HG03565 (cell line): ENCODE results near the gene INTU.
"Not testable (repeated sequence)": the region's sequence is repeated elsewhere in the genome, so short reads cannot be mapped to it uniquely, and the experiment has no call there.

Source experiments
- ATAC-seq: cut with Tn5 transposase; IDR thresholded peaks from one replicate; pipeline ENCODE4 v1.9.1; 2021; ENCODE audit warnings: mild to moderate bottlenecking, moderate library complexity; ENCODE audit not compliant: unreplicated experiment

The INTU gene

DNA sequence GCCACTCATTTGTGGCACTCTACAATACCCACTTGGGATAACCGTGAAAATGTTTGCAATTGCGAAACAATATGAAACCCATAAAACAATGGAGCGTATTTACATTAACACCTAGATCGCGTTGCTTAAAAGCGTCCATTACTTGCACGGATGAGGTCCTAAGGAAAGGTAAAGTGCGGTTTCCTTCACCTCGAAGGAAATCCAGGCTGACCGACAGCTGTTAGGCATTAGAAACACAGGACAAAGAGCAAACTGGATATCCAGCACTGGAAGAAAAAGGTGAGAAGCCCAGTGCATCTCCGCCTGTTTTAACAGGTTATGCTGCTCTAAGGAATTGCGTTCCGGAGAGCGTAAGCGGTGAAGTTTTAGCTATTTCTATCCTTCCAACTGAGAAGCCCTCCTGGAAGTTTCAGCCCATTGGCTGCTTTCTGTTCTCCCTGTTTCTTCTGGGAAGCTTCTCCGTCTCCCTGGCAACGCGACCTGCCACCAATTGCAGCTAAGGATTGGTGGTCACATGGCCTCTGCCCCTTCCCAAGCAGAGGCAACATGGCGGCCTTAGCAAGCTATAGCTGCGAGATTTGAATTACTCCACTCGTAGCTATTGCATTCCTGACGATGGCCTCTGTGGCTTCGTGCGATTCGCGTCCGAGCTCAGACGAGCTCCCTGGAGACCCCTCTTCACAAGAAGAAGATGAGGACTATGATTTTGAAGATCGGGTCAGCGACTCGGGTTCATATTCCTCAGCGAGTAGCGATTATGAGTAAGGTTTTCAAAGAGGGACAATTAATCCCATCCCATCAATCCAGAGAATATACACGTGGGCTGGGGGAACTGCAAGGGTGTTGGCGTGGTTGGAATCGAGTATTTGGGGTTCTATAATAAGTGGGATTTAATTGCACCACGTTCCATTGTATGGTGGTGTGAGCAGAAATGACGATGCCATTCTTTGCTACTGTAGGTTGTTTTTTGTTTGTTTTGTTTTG lies at the start of gene INTU:
TSS of gene INTU (plus strand) at position 538 of the 984 bp plus-strand sequence. CDS start at position 616, 78 bp downstream.
- ATAC-seq: peak; percentile 99

DNA sequence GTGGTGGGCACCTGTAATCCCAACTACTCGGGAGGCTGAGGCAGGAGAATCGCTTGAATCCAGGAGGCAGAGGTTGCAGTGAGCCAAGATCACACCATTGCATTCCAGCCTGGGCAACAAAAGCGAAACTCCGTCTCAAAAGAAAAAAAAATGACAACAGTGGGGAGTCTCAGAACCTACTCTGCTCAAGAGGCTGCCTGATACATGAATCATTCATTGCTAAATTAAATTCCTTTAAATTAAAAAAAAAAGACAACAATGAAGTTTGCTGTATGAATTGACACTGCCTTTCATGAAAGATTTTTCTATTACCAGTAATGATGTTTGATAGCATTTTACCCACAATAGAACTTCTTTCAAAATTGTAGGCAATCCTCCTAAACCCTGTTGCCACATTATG lies 46.3 kb upstream of the INTU start:
- not testable (repeated sequence) for ATAC-seq

DNA sequence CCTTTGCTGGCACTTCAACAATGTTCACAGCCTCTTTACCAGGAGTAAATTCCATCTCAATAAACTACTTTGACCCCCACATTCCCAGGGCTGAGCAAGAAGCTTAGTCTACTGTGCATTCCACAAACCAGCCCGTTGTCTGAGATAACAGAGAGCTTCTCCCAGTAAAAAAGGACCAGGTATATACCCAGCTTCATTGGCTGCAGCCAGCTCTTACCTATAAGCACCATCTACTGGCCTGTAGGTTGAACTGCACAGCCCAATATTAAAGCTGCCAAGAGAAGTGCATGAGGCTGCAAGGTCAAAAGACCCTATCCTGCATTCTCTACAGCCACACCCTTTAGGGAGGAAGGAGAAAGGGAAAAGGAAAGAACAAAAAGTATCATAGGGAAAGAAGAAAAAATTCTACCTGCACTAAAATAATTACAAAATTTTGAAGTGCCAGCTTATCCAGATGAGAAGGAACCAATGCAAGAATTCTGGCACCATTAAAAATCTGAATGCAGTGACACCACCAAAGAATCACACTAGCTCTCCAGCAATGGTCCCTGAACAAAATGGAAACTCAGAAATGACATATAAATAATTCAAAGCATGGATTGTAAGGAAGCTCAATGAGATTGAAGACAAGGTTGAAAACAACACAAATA lies 45.7 kb upstream of the INTU start:
- ATAC-seq: peak; percentile 99

DNA sequence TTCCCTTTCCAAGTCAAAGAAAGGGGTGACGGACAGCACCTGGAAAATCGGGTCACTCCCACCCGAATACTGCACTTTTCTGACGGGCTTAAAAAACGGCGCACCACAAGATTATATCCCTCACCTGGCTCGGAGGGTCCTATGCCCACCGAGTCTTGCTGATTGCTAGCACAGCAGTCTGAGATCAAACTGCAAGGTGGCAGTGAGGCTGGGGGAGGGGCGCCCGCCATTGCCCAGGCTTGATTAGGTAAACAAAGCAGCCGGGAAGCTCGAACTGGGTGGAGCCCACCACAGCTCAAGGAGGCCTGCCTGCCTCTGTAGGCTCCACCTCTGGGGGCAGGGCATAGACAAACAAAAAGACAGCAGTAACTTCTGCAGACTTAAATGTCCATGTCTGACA lies 43.6 kb upstream of the INTU start:
- not testable (repeated sequence) for ATAC-seq

DNA sequence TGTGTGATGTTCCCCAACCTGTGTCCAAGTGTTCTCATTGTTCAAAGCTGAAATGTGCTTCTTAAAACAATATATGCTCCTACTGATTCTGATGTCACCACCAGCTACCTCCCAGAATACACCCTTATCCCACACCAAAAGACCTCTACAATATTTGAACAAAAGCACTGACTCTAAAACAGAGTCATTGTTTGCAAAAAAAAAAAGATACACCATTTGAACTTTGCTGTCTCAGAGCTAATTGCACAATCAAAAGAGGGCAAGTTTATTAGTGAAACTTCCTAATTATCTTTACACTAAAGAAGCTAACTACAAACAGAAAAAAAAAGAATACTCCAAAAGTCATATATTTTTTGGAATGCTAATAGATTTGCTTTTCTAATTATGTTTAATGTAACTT lies 34.1 kb upstream of the INTU start:
- ATAC-seq: no peak

DNA sequence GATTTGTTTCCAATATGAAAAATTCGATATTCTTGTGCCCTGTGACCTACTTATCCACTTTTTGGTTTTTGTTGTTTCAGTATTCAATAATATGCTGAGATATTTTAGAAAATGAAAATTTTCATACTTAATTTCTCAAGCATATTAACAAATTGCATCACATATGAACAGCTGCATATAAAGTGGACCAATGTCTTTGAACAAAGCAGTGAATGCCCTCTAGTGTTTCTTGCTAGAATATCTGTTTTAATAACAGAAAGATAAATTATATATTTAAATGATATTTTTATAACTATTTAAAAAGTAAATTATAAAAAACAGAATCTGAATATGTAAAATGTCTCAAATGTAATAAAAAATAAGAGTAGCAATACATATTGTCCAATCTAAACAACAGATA lies 31.7 kb upstream of the INTU start:
- ATAC-seq: no peak

DNA sequence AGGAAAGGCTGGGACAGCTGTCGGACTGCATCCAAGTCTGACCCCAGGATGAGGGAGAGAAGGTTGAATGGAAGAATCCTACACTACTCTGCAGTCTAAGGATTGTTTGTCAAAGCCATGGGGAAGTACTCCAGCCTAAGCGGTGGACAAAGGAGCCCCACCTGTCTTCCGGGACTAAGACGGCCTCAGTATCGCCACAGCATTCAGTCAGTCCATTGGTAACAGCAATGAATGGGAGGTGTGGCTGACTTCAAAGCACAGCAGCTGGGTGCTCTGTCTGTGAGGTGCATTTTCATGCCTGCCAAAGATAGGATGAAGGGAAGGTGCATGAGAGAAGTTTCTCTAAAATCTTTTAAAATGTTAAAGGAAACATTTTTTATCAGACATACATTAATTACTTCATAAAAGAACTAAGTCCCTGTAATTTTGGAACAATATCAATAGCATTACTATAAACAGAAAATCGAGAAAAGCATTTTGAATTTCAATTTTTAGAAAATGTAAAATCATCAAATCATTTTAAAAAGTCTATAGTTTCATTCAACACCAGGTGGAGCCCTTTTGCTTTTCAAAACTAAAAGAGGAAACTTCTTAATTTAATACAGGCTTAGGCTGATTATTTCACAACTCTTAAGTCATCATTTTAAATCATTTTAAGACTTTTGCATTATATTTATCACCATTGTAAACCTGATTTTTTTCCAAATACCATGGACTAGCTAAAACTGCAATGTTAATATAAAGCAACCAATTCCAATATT lies 27.6 kb upstream of the INTU start:
- ATAC-seq: no peak

DNA sequence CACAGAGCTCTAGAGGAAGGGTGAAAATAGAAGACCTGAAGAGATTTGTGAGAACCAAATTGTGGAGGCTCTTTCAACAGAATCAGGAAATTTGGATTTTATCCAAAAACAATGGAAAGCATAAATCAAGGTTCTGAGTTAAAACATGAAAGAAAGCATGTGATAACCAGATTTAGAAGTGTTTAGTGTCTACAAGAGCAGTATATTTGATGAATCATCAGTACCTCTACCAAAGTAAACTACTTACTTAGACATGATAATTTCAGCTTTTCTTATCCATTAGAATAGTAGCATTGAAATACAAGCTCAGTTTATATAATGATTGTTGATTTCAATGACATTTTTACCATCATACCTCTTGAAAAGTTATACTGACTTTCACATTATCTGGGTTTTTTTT lies 25.9 kb upstream of the INTU start:
- no peak for ATAC-seq

DNA sequence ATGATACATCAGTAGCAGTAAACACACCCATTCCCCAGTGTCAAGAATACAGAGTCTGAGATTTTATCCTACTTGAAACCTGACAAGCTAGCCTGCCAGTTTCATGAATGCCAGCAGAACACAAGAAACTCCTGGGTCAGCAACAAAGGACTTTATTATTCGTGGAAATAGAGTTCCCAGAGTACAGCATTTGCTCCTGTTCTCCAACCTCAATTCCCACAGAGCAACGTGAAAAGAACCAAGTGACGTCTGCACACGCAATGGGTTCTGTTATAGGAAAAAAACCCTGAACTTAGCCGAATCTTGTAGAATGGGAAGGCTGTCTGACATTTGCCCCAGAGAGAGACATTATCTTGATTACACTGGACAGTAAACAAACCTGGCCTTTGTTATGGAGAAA lies 23.3 kb upstream of the INTU start:
- ATAC-seq: no peak

DNA sequence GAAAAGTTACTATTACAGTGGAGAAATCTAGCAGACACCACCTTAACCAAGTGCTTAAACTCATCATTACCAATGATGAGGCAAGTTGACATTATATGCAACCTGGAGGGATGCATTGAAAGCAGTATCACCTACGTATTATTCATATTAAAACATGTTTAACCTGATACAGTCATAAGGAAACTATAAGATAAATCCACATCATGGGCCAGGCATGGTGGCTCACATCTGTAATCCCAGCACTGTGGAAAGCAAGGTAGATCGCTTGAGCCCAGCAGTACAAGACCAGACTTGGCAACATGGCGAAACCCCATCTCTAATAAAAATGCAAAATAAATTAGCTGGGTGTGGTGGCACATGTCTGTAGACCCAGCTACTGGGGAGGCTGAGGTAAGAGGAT lies 22.3 kb upstream of the INTU start:
- no peak for ATAC-seq

DNA sequence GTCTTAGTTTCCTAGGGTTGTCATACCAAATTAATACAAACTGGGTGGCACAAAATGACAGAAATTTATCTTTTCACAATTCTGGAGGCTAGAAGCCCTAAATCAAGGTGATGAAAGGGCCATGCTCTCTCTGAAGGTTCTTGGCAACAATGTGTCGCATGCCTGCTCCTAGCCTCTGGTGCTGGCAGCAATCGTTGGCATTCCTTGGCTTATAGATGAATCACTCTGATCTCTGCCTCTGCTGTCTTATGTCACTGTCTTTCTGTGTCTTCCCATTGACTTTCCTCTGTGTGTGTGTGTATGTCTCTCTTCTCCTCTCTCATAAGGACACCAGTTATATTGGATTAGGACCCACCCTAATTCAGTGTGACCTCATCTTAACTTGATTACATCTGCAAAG lies 15.9 kb upstream of the INTU start:
- no peak for ATAC-seq

DNA sequence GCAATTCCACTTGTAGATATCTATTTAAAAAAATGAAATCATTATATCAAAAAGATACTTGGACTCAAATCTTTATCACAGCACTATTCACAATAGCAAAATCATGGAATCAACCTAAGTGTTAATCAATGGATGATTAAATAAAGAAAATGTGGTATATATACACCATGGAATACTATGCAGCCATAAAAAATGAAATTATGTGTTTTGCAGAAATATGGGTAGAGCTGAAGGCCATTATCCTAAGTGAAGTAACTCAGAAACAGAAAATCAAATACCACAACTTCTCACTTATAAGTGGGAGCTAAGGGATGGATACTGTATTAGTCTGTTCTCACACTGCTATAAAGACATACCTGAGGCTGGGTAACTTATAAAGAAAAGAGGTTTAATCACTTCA lies 14.3 kb upstream of the INTU start:
- ATAC-seq: no peak

DNA sequence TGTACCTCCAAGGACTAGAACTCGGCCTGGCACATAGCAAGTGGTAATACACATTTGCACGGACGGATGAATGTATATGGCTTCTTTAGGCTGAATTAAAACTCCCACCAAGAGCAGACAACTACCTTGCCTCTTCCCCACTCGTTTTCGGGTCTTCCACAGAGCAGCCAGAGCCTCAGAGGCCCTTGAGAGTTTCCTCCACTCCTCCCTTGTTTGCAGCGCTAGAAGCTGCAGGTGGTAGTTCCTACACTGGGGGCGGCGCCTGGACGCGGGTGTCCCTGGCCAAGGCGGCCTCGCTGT lies 10.2 kb upstream of the INTU start:
- ATAC-seq: no peak

DNA sequence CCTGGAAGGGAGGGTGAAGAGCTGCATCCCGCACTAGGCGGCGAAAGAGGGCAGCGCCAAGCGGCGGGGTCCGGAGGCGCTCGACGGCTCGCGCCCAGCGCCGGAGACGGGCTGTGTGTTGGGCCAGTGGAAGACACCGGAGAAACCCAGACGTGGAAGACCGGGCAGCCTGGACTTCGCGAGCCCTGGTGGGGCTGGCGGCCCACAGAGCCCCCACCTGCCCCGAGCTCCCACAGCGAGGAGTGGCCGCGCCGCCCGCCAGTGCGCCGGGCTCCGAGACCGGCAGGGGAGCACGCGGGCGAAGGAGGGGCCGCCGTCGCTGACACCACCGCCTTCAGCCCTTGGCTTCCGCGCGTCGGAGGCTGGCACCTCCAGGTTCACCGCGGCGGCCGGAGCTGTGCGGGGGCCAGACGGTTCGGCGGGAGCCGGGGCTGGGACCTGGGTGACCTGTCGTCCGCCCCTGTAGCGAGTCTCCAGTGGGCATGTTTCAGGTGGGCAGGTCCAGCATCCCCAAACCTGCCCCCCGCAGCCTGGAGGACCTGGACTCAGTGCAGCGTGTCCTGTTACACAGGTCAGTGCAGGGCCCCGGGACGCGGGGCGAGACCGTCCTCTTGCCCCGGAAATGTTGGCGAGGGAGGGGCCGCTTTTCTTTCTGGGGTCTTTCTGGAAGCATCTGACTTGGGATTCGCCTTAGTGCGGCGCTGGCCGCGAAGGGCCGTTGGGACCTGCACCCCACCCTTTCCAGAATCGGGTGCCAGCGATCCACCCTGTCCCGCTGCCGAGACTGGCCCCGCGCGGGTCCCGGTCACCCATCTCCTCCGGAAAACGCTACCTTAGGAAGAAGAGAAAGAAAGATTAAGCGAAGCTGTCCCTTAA lies 9.6 kb upstream of the INTU start:
- ATAC-seq: no peak

DNA sequence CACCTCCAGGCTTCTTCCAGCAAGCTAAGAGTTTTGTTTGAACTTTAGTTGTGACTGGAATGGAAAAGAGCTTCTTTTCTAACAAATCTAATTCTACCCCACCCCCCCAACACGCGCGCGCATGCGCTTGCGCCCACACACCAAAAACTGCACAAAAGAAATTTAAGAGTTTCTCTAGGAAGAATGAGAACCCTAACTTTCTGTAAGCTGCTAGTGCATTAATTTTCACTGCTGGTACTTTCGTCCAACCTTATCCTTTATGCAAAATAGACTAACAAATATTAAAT lies 9.0 kb upstream of the INTU start:
- ATAC-seq: no peak

DNA sequence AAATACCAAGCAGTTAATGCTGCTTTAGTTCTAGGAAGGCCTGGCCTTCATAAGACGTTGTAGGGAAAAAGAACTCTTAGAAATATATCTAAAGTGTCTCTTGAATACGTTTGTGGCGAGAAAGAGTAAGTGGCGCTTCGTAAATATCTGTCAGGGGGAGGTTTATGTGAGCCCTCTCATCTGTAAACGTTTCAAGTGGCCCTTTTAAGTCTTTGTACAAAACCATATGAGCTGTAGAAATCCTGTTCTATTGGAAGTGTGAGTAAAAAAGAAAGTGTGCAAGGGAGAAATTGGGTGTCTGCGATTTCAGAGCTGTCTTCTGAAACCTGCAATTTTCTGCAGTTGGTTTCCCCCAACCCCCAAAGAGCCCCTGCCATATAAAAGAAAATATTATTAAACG lies 8.6 kb upstream of the INTU start:
- no peak for ATAC-seq

DNA sequence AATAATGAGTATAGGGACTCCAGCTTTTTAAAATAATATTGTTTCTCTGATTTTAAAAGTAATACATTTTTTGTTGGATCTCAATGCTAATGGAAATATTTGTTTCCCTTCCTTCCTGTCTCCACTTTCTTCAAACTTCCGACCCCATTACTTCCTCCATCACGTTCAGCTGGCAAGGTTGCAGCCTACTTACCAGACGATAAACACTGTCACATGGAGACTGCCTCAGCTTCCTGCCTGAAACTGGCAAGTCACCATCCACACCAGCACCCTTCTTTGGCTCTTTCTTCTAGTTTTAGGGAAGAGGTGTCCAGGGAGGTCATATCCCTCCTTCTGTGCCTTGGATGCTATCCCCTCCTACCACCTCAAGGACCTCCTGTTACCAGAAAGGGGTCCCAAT lies 3.4 kb upstream of the INTU start:
- no peak for ATAC-seq

DNA sequence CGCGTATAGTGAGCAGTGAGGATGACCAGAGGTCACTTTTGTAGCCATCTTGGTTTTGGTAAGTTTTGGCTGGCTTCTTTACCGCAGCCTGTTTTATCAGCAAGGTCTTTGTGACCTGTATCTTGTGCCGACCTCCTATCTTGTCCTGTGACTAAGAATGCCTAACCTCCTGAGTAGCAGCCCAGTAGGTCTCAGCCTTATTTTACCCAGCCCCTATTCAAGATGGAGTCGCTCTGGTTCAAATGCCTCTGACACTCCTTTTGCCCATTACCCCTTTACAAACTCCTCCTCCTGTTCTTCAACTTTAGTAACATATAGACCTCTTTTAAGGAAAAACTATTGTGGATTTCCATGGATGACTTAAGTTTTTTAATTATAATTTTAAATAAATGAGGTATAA lies 2.6 kb upstream of the INTU start:
- ATAC-seq: no peak

DNA sequence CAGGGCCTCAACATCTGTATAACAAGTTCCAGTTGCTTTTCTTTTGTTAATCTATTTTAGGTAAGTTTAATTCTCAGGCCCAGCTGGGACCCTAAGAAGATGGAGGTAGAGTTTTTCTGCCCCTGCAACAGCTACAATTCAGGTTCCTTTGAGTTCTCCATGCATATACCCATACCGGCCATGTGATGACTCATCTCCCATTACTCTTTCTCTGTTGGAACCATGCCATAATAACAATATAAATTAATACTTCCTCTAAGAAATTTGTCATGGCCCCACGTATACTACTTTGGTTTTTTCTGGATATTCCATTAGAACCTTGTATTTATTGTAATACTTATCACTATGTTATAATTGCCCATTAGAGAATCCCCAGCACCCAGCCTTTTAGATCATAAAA lies 1.3 kb upstream of the INTU start:
- no peak for ATAC-seq

DNA sequence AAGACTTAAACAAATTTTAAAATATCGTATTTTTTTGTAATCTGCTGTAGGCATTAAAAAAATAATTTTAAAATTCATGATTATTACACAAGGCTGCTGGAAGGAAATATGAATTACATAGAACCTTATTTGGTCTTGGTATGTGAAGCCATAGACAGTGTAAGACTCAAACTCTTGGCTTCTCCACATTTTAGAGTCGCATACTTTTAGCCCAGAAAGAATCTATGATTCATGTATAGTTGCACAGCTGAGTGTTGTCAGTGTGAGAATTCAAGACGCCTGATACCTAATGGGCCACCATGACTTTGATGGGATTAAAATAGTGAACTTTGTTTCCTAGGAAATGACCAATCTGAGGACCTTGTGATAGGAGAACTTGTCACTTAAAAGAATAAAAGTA lies 1.4 kb downstream of the INTU start:
- no peak for ATAC-seq

DNA sequence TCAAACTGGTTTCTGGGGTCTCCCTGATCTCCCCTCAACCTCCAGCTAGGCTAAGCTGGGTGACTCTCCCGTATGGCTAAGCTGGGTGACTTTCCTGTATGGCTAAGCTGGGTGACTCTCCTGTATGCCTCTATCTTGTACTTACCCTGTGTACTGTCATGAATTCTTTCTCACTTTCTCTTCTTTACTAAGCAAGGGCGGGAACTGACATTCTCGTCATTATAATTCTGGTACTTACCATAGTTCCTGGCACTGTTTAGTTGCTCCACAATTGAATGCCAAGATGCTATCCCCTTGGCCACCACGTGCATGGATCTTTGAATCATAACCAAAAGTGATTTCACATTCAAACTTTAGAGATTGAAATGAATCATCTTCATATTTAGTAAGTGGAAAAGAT lies 8.8 kb downstream of the INTU start:
- no peak for ATAC-seq
